Stimulated activated CD4-positive, alpha-beta T cell treated with anti-CD3 and anti-CD28 coated beads, Interleukin-1b, Interleukin-23, amount 100 ng/mL, for 48 hours (primary cell): ENCODE measurements around the gene TENM3.

ENCODE experiments used
- DNase-seq: peaks from one replicate; pipeline ENCODE4 v3.0.0-alpha.2; 2020

Gene TENM3

DNA sequence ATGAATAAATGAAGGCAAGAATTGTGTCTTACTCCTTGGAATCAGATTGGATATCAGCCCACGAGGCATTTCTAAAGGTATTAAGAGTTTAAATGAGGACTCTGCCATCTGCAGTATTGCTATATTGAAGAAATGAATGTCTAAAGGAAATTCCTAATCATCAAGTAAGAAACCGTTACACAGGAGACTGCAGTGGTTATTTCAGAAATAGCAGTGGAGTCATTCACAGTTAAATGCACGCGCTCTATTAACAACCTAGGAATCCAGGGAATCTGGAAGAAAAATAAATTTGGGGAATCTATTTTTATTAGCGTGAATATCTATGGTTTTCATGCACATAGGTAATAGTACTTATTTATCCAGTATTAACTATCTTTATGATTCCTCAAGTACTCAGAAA, 334.2 kb downstream of the TENM3 start:
- DNase-seq = no peak

DNA sequence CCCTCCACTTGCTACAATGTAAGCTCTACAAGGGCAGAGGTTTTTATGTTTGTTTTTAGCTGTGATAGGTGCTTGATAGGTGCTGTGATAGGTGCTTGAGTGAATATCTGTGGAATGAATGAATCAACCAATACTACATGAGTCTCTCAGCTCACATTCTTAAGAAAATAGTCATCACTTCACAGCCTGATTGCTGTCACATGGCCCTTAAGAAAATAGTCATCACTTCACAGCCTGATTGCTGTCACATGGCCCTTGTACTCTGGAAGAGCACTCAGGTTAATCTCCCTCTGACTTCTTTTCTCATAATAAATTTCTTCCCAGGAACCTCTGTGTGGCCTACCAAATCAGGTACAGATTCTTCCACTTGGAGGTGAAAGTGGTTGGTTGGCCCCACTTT, 335.2 kb downstream of the TENM3 start:
- no peak for DNase-seq

DNA sequence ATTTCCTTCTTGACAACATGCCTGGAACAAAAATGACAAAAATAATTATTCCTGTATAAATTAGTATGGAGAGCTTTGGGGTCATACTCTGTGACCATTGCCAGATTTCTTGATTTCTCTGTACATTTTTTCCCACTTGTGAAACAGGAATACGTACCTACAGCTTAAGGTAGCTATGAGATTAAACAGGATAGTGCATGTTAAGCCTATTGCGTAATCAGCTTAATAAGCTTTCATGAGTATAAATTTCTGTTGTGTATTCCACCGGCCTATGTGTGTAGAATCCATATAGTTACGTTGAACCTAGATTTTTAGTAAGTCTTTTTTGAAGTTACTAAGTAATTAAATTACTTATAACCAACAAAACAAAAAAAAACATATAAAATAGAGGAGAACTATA, 339.0 kb downstream of the TENM3 start:
- no peak for DNase-seq

DNA sequence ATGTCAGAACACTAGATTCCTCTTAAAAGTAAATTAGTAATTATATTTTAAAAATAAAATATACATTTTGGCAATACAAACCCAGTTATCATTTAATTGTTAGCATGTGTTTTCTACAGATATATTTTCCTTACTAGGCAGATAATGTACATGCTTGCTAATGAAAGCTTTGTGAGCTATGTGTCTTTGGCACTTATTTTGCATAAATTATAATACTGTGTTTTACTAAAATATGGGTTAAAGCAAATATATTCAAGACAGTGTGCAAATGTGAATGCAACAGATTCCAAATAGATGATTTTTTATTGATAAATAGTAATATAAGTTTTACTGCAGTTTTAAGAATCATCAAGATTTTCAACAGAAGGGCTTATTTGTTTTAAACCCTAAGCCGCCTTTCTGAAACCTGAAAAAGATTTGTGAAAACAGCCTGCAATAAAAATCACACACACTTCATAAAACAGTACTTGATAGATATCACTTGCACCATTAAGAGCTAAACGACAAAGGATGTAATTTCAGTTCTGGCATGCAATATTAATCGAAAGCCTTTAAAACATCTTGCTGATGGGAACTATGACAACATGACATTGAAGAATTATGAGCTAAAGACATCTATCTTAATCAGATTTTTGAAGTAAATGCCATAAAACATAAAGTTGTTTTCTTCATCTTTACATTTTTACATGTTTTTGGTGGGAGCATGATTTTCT, 340.7 kb downstream of the TENM3 start:
- DNase-seq = no peak

DNA sequence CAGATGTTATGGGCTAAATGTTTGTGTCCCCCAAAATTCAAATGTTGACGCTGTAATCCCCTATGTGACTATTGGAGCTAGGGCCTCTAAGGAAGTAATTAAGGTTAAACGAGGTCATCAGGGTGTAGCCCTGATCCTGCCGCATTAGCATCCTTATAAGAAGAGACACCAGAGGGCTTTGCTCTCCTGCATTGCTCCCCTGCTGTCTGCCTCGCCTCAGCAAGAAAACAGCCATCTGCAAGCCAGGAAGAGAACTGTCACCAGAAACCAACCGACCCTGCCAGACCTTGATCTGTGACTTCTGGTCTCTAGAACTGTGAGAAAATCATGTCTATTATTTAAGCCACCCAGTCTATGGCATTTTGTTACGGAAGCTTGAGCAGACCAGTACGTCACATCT, 342.1 kb downstream of the TENM3 start:
- no peak for DNase-seq

DNA sequence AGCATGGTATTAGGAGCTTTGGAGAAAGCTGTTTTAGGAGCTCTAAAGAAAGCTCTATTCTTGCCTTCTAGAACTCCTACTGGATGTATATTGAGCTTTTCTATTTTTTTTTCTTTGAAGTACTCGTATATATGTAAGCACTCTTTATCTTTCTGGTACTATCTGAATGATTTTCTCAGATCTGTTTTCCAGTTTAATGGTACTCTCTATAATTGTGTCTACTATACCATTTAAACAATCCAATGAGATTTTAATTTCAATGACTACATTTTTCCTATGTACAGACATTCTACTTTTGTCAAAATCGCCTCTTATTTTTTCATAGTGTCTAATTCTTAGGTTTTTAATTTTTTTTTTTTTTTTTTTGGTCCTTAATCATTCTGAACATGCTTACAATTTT, 345.9 kb downstream of the TENM3 start:
- DNase-seq = no peak

DNA sequence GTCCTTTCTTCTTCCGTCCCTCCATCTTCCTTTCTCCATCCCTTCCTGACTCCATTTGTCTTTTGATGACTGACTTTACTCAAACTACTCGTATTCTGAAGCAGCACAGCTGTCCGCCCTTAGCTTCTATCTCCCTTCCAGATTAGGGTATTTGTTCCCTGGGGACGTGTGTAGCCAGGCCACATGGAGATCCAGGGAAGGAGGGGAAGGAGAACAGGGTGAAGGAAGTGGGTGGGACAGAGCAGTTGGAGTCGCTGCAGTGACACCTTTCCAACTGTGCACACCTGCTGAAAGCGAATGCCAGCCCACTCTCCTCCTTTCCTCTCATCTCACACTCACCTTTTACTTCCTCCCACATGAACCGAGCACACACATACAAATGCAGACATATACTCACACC, 350.2 kb downstream of the TENM3 start:
- DNase-seq = no peak

DNA sequence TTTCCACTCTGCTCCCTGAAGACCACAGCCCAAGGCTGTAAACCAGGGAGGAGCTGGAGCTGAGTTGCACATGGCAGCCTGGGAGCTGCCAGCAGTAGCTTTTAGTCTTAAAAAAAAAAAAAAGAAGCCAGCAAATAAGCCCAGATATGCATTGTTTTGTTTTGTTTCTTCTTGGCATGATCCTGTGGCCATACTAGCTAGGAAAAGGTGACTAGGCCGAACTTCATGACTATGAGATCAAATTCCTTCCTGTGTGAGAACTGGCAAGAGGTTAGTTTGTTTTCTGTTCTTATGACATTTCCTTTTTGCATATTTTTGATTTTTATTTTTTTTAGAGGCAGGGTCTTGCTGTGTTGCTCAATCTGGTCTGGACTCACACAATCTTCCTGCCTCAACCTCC, 350.7 kb downstream of the TENM3 start:
- DNase-seq = no peak

DNA sequence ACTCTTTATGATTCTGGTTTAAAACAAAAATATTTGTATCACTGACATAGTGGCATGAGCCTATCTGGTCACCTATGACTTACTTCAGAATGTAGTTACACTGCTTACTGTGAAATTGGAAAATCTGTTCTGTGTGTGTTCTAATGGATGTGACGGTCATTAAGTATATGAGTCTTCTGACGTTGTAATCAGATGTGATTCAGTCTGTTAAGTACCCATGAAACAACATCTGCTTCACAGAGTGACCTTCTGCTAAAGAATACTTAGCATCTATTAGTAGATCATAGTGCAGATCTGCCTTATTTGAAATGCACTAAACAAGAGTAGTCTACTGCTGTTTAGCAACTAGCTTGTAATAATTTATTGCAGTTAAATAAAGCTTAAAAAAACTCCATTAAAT, 356.9 kb downstream of the TENM3 start:
- no peak for DNase-seq

DNA sequence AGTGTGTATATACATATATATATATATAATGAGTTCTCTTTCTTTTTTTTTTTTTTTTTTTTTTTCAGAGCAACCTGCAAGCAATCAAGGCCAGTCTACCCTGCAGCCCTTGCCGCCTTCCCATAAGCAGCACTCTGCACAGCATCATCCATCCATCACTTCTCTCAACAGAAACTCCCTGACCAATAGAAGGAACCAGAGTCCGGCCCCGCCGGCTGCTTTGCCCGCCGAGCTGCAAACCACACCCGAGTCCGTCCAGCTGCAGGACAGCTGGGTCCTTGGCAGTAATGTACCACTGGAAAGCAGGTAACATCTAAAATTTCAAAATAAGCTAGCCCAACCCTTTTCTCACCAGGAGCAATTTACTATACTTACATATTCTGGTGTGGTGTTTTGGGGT, 357.7 kb downstream of the TENM3 start:
- no peak for DNase-seq

DNA sequence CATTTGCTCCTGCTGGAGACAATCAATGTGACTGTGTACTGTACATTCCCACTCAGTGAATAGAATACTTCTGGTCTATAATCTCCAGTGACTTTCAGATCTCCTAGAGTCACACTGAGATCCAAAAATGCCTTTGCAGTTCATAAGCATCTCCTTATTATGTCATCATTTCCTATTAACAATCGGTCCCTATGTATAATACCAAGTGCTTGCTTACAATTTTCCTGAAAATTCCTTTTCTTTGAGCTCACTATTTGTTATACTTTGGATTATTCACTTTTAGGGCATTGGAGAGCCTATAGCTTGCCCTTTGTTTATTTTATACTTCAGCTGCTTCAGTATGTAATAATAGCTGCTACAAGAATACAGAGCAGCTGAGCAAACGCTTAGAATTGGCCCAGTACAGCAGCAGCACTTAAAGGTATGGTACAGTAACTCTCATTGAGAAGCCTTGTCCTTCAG, 361.0 kb downstream of the TENM3 start:
- no peak for DNase-seq

DNA sequence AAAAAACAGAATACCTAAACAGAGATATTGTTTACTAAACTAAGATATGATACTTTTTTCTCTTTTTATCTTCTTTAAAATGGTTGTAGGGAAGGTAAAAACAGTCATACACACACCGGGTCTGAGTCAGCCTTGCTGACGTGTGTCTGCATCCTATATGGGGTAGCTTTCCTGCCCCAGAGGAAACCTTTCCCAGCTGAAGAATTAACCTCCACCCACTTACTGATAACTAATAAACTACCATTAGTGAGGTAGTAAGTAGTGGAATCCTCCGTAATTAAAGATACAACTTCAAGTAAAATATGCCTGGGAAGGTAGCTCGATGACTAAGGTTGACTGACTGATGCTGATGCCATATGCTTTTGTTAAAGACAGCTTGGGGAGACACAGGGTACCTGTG, 361.8 kb downstream of the TENM3 start:
- DNase-seq = no peak

DNA sequence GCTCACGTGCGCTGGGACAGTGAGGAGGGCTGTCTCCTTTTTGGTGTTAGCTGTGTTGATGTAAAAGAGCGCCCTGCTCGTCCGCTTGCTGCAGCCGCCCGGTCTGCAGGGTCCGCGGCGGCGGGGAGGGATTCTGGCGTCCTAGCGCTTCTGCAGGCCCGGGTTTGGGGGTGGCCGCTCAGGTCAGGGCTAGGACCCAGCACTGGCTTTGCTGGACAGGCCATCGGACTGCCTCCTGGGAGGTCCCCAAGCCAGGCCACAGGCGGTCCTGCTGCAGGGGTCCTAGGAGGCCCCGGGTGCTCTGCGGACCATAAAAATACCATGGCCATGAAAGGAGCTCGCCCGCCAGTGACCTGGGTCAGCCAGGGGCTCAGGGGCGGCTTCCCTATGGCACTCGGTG, 365.3 kb downstream of the TENM3 start:
- DNase-seq = no peak

DNA sequence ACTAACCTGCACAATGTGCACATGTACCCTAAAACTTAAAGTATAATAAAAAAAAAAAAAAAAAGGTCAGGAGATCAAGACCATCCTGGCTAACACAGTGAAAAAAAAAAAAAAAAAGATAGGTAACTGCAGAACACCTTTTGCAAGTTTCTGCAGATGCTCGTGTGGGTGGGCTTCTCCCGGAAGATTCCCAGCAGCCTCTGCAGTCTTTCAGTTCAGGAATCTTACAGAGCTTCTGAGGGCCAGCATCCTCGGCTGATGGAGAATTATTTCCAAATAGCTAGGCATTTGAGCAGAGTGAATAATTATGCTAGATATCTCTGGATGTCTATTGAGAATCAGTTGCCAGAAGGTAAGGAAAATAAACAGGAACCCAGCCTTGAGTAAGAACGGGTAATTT, 373.3 kb downstream of the TENM3 start:
- DNase-seq = no peak

DNA sequence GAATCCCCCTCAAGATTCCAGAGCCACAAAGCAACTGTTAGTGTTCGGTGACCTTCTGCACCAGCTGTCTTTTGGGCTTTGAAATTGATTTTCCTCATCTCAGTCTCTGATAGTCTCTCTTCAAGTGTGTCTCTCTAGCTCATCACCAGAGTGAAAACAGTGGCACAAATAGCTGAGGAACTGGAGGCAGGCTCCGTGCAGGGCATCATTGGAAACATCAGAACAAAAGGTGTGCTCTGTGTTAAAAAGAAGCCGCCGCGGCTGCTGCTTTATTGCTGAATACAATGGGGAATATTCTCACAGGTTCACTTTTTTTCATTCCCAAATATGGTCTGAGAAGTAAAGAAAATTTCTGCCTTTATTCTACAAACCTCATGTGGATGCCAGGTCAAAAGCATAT, 376.5 kb downstream of the TENM3 start:
- DNase-seq = no peak

DNA sequence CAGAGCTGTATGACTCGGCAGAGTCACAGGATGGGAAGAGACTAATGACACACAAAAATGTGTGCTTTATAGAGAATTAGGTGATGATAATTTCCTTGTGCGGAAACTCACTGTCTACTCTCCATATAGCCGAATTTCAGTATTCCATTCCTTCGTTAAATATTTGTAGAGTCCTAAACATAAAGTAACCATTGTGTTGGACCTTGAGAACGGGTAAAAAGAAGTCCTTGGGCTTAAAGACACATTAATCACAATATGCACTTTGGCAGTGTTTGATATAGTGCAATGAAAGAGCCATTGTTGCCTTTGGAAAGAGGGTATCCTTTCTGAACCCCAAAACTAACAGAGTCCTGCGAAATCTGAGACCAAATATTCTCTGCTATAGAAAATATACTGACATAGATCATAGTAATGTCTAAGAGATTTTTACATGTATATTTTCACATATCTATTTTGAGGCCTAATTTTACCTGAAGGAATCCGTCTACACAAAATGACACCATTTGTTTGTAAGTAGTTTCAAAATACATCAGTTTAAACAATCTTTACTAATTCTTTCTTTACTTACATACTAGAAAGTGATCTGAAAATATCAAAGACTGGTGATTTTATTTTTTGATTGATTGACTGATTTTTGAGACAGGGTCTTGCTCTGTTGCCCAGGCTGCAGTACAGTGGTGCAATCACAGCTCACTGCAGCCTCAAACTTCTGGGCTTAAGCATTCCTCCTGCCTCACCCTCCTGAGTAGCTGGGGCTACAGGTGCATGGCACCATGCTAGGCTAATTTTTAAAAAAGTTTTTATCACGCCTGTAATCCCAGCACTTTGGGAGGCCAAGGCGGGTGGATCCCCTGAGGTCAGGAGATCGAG, 377.1 kb downstream of the TENM3 start:
- no peak for DNase-seq

DNA sequence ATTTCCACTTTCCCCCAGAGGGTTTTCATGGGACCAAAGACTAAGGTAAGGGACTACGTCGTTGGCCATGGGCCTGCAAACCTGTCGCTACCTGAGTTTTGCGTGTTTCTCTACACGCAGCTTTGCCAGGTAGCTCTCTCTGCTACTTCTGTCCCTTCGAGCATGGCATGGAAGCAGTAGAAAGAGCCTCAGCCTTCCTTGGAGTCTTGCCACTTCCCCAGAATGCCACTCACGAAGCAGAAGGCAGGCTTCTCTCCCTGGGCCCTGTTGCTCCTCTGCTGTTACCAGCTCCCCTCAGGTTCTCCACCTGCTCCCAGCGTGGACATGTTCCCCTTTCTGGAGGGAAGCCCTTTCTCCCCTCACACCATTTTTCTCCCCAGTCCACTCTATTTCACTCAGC, 381.1 kb downstream of the TENM3 start:
- no peak for DNase-seq

DNA sequence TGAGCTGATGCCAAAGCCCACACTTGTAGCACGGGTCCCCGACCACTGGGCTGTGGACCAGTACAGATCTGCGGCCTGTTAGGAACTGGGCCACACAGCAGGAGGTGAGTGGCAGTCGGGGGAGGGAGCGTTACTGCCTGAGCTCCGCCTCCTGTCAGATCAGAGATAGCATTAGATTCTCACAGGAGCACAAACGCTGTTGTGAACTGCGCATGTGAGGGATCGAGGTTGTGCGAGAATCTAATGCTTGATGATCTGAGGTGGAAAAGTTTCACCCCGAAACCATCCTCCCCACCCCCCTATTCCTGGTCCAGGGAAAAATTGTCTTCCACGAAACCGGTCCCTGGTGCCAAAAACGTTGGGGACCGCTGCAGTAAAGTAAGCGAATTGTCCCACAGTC, 382.0 kb downstream of the TENM3 start:
- DNase-seq = no peak

DNA sequence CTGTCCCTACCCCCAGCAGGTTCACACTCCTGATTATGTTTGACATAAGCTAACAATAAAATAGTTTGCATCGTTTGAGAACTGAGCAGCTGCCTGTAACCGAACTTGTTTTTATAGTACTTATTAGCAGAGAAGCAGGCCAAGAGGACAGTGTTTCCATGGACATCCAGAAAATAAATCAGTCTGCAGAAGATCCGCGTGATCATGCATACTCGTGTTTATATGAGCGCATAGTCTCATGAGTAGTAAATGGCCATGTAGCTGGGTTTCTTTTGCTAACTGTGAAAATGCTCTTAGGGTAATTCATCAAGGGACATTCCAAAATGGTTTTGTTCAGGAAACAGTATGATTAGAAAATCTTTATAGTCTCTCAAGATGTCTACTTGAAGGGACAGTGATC, 384.8 kb downstream of the TENM3 start:
- no peak for DNase-seq

DNA sequence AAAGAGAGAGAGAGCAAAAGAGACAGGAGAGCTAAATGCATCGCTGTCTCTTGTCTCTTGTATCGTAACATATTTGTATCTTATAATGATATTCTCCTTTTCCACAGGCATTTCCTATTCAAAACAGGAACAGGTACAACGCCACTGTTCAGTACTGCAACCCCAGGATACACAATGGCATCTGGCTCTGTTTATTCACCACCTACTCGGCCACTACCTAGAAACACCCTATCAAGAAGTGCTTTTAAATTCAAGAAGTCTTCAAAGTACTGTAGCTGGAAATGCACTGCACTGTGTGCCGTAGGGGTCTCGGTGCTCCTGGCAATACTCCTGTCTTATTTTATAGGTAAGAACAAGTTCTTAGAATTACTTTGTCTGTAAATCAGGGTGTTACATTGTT, 385.3 kb downstream of the TENM3 start:
- no peak for DNase-seq

DNA sequence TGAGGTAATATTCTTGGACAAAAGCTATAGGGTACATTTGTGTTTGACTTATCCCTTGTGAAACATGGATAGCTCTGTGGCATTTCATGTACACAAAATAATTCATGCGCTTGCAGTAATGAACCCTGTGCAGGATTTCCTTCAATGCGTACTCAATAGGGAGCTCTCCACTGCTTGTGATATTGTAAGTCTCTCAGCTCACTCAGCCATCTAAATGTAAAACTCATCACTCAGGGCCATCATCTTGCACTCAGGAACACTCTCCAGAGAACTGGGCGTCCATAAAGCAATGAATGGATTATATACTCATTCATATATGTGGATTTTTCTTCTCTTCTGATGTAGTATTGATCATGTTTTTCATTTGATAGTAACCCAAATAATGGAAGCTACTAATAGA, 385.9 kb downstream of the TENM3 start:
- no peak for DNase-seq

DNA sequence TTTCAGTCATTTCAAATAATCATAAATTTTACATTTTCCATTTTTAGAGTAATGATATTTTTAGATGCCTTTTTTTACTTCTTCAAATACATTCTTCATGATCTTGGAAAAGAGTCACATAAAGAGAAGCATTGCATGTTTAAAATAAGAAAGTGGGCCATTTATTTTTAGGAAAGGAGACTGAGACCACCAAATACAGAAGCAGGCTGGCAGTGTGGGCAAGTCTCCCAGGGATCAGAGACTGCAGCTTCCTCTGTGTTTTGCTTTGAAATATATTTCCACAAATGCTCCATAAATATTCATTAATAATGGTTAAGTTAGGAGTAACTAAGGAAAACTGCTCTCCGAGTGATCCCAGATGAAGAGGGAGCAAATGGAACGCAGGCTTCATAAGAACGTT, 397.3 kb downstream of the TENM3 start:
- DNase-seq = no peak

DNA sequence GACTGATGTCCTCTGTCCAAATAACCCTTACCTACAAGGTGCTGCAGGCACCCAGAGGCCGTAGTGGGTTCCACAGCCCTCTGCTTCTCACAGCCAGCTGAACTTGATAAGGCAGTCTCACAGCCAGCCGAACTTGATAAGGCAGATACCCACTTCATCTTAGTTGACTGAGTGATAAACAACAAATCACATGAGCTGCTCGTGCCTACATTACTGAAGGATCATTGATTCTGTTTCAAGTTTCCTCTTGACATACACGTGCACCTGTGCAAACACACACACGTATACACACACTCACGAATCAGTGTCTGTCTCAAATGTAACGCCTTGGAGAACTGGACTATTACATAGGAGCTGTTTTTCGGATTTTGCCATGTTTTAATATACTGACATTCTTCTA, 397.7 kb downstream of the TENM3 start:
- DNase-seq = no peak

DNA sequence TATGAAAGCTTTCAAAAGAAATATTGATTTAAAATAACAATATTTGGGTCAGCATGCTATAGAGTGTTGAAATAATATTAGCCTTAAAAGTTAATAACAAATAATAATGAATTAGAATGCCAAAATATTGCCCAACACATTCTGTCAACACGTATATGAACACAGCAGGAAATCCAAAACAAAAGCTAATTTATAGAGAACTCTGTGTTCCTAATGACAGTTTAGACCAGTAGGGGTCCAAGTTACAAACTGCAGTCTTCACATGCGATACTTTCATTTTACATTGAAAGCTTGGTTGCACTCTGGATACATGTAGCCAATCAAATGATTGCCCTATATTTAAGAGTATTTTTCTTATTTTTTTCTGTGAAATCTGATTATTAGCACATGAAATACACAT, 399.6 kb downstream of the TENM3 start:
- DNase-seq = no peak
